LNCAP (cell line): ENCODE measurements around the gene GMPR2.

Source experiments
- CTCF ChIP-seq: fragments of 450-650 bp; IDR thresholded peaks from 2 replicates; pipeline ENCODE4 v1.5.1; 2017; ENCODE audit warnings: mild to moderate bottlenecking

GMPR2 gene

GRCh38 chr14:24233538-24233866 lies 773 bp downstream of the GMPR2 start:
- no peak for TF ChIP-seq CTCF

- TF ChIP-seq CTCF: no peak
These were observed 1.6 kb downstream of the GMPR2 start for GRCh38 chr14:24234095-24235005.

DNA sequence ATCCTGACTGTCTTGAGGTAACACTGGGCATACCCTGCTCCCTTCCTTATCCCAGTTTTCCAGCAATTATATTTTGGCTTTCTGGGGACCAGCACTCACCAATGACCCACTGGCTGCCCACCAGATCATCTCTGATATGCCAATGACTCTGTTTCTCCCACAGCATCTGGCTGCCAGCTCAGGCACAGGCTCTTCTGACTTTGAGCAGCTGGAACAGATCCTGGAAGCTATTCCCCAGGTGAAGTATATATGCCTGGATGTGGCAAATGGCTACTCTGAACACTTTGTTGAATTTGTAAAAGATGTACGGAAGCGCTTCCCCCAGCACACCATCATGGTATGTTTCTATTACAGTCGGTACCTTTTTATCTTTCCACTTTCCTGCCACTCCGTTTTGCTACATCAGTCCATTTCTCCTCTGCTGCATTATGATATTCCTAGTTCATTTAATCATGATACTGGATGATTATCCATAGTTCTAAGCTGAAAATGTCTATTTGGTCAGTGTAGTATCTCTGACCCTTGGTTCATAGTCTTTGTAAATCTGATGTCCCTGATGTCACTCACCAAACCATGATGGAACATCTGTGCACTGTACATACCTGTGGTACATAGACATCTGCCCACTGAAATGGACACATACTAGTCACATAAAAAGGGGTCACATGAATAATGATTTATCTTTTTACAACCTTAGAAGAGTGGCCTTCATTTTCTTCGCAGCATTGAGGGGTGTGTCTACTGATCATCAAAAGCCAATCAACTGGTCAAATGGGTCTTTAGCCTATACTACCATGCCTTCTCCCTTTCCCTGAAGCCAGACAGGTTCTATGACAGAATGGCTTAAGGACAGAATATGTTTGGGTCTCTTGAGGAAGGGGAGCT lies 3.3 kb downstream of the GMPR2 start:
- no peak for TF ChIP-seq CTCF

DNA sequence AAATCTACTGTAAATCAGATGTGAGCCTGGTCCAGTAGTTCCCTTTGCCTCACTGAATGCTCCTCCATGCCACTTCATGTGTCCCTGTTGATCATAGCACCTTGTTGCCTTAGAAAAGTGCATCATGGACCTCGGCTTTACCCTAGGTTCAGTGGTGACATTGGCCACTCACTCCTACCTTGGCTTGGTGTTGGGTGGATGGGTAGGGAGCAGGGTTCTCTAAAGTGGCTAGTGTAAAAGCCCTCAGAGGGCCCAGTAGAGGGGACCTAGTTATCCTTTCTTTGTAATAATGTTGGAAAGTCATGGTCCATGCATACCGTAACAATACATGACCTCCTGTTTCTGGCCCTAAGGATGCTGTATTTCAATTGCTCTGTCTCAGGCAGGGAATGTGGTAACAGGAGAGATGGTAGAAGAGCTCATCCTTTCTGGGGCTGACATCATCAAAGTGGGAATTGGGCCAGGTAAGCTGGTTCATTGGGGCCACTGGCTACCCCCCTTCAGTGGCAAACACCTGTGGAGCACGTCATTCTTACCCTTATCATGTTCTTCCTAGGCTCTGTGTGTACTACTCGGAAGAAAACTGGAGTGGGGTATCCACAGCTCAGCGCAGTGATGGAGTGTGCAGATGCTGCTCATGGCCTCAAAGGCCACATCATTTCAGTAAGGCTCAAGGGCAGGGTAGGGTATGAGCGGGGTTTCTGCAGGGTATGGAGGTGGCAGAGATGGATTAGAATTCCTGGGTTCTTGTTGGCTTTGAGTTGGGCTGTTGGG lies 4.1 kb downstream of the GMPR2 start:
- TF ChIP-seq CTCF: no peak

DNA sequence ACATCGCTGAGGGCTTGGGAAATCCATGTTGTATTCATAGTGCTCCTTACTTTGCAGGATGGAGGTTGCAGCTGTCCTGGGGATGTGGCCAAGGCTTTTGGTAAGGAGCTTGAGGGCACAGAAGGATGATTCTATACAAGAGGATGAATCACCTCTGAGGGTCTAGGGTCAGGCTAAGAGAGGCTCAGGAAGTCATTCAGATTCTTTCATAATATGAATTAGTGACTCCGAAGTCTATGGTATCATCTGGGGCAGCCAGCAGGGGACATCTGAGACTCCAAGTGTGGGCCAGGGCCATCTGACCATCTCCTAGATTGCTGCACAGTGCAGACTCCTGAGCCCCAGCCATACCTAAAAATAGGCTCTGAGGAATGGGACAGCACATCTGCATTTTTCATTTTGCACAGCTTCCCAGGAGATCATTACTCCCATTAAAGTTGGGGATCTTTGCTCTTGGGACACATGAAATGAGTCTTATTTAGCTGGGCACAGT lies 4.8 kb downstream of the GMPR2 start:
- no peak for TF ChIP-seq CTCF

DNA sequence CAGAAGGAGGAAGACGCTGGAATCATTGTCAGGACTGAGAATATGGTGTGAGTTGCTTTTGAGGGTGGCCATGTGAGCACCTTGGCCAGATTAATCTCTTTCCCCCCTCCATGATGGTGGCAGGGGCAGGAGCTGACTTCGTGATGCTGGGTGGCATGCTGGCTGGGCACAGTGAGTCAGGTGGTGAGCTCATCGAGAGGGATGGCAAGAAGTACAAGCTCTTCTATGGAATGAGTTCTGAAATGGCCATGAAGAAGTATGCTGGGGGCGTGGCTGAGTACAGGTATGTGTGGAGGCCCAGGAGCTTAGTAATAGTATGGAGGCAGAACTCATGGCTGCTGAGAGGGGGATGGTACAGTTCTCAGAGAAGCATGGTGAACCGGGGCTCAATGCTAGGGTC lies 5.4 kb downstream of the GMPR2 start:
- TF ChIP-seq CTCF: no peak

- no peak for TF ChIP-seq CTCF
These were observed 5.9 kb downstream of the GMPR2 start for GRCh38 chr14:24238527-24239037.
